Neutrophil (primary cell): ENCODE results near the gene TSPAN32.

ENCODE experiments used
- H3K27ac ChIP-seq: fragments of 200-600 bp; sonication (generic); 2 replicates; pipeline ENCODE4 v1.5.1; 2016; ENCODE audit warnings: mild to moderate bottlenecking, moderate library complexity
- H3K27me3 ChIP-seq: fragments of 200-600 bp; sonication (generic); 2 replicates; pipeline ENCODE4 v1.6.0; 2016; ENCODE audit warnings: mild to moderate bottlenecking
- H3K36me3 ChIP-seq: fragments of 200-600 bp; sonication (generic); 2 replicates; pipeline ENCODE4 v1.5.1; 2017
- H3K4me1 ChIP-seq, 2 experiments: fragments of 200-600 bp in 1 of 2; sonication (generic) in 1 of 2; 1 replicate in 1 of 2; 2 replicates in 1 of 2; pipeline versions ENCODE4 v1.5.1 to v1.6.1; 2013 to 2016; ENCODE audit warnings: low read depth in 1 of 2, low read length in 1 of 2, mild to moderate bottlenecking in 1 of 2, moderate library complexity in 1 of 2; ENCODE audit not compliant: control insufficient read depth in 1 of 2, insufficient read depth in 1 of 2
- H3K4me3 ChIP-seq, 2 experiments: fragments of 200-600 bp in 1 of 2; sonication (generic) in 1 of 2; 1 replicate in 1 of 2; 2 replicates in 1 of 2; pipeline ENCODE4 v1.5.1; 2013 to 2016; ENCODE audit warnings: low read depth in 1 of 2, low read length in 1 of 2, mild to moderate bottlenecking in 1 of 2, moderate library complexity in 1 of 2
- H3K9me3 ChIP-seq: fragments of 200-600 bp; sonication (generic); 2 replicates; pipeline ENCODE4 v1.5.1; 2016
- CTCF ChIP-seq: fragments of 200-600 bp; sonication (generic); IDR thresholded peaks from 2 replicates; pipeline ENCODE4 v1.5.1; 2016; ENCODE audit warnings: antibody characterized with exemption

TSPAN32 gene

GRCh38 chr11:2313051-2313951 lies 11.5 kb downstream of the TSPAN32 start:
- Histone ChIP-seq H3K27me3 (no peaks in the 10 kb centered on the region), H3K36me3 (peaks cover 45% of the 10 kb centered on the region), H3K4me3 (no peak overlapping the region), H3K9me3 (no peaks in the 10 kb centered on the region), H3K4me1 (no peaks in the 10 kb centered on the region), H3K27ac (no peak overlapping the region)
- TF ChIP-seq CTCF = no peak

GRCh38 chr11:2314136-2314524 lies 12.3 kb downstream of the TSPAN32 start:
- Histone ChIP-seq H3K27me3 (no peaks in the 10 kb centered on the region), H3K4me1 (no peaks in the 10 kb centered on the region), H3K9me3 (no peaks in the 10 kb centered on the region), H3K36me3 (peaks cover 41% of the 10 kb centered on the region), H3K27ac (no peak overlapping the region), H3K4me3 (no peak overlapping the region)
- no peak for TF ChIP-seq CTCF

GRCh38 chr11:2314525-2315394 lies 12.9 kb downstream of the TSPAN32 start:
- H3K27ac ChIP-seq = no peak overlapping the region
- no peak overlapping the region for H3K4me3 ChIP-seq
- TF ChIP-seq CTCF = no peak
- peaks cover 41% of the 10 kb centered on the region for H3K36me3 ChIP-seq
- no peaks in the 10 kb centered on the region for H3K27me3 ChIP-seq
- H3K4me1 ChIP-seq = no peaks in the 10 kb centered on the region
- H3K9me3 ChIP-seq = no peaks in the 10 kb centered on the region

- no peaks in the 10 kb centered on the region for H3K4me1 ChIP-seq
- no peak for TF ChIP-seq CTCF
- H3K36me3 ChIP-seq = peaks cover 41% of the 10 kb centered on the region
- no peak overlapping the region for H3K27ac ChIP-seq
- H3K4me3 ChIP-seq = no peak overlapping the region
- peaks cover 2% of the 10 kb centered on the region for H3K27me3 ChIP-seq
- no peaks in the 10 kb centered on the region for H3K9me3 ChIP-seq
Measured at GRCh38 chr11:2315395-2316168, 13.8 kb downstream of the TSPAN32 start.
